HG03060 (cell line): Measurements from ENCODE around the gene KRTAP5-4.
"Not testable (repeated sequence)": the region's sequence is repeated elsewhere in the genome, so short reads cannot be mapped to it uniquely, and the experiment has no call there.

Experiments used
- ATAC-seq: cut with Tn5 transposase; IDR thresholded peaks from one replicate; pipeline ENCODE4 v1.9.1; 2021; ENCODE audit warnings: low read depth, moderate number of reproducible peaks; ENCODE audit not compliant: unreplicated experiment

KRTAP5-4 gene

DNA sequence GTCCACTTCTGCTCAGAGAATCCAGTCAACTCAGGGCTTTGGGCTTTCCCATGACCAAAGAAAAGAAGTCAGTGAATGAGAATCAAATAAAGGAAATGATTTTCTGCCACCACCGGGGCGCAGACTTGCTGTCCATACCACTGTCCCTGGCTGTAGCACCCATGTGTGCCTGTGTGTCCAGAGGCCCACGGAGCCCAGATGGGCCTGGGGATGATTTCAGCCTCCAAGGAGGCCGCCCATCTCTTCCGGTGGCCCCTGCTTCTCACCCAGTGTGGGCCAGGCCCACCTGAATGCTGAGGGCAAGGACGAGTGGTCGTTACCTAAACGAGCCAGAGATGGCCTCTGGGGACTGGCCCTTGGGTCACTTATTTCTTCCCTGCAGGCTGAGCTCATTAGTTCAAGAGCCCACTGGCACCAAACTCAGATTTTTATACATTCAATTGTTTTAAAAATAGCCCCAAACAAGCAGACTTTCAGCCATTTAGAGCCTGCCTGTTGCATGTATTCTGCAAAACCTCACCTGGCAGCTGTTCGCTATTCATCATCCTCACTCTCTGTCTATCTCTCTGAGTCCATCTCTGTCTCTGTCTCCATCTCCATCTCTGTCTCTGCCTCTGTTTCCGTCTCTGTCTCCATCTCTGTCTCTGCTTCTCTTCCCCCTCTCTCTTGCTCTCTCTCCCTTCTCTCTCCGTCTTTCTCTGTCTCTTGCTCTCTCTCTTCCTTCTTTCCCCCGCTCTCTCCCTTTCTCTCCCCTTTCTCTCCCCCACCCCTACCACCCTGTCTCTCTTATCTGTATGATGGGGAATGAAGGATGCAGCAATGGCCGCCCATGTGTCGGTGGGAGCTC lies 31.8 kb upstream of the KRTAP5-4 start:
- no peak for ATAC-seq

DNA sequence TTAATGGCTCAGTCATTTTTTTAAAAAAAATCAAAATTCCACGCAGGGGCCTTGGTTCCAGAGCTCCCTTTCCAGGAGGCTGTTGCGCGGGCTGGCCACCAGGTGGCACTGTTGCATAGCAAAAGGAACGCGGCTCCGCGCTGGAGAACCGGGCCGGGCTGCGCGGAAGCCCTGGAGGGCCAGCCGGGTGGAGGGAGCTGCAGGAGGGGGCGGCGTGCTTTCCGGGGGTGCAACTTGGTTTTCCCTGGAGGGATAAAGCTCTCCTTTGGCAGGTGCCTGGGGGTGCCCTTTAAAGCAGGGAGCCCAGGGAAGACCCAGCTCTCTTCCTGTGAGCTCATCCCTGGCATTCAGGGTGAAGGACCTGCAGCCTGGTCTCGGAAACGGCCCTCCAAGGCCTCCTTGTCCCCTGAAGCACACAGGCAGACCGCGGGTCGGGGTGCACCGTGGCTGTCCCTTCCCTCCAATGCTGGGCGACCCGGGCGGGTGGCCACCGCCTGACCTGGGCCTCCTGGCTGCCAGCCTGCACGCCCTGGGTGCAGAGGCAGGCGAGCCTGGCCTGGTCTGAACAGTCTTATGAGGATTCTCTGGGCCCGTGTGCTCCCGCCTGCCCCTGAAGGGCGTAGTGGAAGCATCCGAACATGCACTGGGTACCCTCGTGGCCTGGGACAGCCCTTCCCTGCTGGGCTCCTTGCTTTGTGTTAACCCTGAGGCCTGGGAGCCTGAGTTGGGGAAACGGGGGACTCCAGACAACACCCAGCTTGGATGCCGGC lies 31.0 kb upstream of the KRTAP5-4 start:
- ATAC-seq = no peak

DNA sequence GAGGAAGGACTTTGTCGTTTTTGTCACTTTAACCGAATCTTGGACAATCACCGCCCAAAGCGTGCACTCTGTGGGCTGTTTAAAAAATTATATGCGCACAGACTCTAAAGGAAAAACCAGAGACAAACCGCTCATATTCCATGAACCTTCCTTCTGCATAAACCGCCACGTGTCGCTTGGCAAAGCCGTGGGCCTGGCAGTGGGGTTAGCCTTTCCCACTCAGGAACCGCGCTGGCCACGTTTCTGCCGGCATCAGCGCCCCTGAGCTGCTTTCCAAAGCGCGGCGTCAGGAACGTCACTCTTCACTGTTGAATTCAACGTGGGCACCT lies 30.5 kb upstream of the KRTAP5-4 start:
- ATAC-seq = no peak

GRCh38 chr11:1652026-1652425 lies 30.1 kb upstream of the KRTAP5-4 start:
- no peak for ATAC-seq

DNA sequence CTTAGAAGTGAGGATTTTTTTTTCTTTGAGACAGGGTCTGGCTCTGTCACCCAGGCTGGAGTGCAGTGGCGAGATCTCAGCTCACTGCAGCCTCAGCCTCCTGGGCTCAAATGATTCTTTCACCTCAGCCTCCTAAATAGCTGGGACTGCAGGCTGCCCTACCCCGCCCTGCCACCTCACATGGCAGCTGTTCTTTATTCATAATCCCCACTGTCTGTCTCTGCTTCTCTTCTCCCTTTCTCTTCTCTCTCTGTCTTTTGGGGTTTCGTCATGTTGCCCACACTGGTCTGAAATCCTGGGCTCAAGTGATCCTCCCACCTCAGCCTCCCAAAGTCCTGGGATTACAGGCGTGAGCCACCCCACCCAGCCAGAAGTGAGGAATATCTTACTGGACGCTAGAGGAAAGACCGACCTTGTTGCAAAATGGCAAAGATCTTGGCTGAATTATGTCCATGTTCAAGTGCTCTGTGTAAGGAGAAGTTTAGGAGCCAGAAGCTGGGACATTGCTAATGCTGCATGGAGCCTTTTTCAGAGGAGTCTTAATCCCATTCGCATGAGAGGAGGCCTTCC lies 29.6 kb upstream of the KRTAP5-4 start:
- ATAC-seq = no peak

DNA sequence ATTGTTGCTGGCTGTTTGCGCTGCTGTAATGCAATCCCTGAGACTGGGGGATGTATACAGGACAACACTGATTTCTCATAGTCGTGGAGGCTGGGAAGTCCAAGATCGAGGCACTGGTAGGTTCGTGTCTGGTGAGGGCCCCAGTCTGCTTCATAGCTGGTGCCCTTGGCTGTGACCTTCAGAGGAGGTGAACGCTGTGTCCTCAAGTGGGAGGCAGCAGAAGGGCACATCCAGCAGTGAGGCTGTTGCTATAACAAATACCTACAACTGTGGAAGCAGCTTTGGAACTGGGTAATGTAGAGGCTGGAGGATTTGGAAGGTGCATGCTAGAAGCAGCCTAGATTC lies 29.0 kb upstream of the KRTAP5-4 start:
- ATAC-seq = no peak

- ATAC-seq = no peak
These were observed 28.3 kb upstream of the KRTAP5-4 start for GRCh38 chr11:1650034-1650917.

- no peak for ATAC-seq
These were observed 26.9 kb upstream of the KRTAP5-4 start for GRCh38 chr11:1648653-1649420.

DNA sequence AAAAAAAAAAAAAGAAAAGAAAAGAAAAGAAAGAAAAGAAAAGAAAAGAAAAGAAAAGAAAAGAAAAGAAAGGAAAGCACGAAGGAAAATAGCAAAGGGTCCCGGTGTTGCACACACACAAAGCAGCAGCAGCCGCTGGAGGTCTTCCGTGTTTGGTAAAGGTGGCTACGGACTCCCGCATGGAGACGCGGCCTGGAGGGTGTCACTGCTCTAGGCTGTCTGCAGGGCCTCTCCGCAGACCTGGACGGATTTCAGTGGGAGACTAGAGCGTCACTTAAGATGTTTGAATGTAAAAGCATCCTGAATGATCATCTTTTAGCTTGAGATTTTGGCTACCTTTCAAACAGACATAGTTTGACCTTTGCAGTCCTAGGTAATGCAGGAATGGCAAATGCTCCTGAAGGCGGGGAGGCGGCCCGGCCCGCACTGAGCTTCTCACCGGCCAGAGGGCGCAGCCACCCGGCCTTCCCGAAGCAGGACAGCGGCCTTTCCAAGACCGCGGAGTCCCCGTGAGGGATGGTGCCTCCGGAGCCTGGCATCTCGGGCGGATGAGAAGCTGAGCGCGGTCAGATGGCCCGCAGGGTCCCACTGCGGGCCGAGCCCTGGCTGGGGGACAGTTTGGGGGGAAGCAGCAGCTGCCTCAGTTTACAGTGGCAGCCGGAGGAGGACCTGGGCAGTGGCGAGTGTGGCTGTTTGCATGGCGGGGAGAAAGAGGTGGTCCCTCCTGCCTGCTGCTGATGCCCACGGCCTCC lies 26.1 kb upstream of the KRTAP5-4 start:
- no peak for ATAC-seq

GRCh38 chr11:1646540-1646939 lies 24.6 kb upstream of the KRTAP5-4 start:
- ATAC-seq = not testable (repeated sequence)

DNA sequence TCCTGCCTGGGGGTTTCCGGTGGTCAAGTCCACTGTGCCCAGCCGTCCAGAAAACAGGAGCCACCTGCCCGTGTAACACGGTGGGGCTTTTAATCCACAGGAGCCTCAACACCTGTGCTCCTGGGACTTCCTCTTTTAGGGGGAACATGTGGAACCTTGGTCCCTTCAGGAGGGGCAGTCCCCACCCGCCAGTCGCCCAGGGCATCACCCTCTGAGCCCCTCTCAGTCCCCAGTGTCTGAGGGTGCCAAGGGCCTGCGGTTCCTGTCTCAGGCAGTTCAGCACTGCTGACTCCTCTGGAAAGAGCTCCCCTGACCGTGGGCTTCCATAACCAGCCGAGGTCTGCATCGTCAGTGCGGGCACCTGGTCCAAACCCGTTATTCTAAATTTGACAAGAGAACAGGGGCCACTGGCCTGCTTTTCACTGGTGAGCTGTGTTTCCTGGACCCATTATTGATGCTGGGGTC lies 23.5 kb upstream of the KRTAP5-4 start:
- ATAC-seq = no peak

GRCh38 chr11:1644601-1645356 lies 22.8 kb upstream of the KRTAP5-4 start:
- ATAC-seq = no peak

DNA sequence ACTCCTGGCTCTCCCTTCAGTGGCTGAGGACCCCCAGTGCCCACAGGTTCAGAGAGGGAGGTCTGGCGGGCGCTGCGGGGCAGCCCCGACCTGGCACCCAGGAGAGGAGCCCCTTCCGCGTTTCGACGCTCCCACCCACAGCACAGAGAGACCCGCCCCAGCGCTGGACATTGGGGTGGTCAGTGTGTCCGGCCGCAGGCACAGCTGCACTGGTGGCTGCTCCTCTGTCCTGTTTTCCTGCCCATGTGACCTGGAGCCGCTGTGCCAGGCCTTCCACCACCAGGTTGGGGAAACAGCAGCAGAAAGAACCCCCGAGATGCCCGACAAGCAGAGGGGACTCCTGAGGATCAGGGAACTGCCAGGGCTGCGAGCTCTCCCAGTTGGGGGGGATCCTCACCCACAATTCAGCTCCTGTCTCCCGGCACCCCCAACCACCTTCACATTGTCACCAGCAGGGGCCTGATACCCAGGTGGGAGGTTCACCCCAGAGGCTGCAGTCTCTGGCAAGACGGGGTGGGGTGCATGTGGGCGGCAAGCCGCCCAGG lies 21.3 kb upstream of the KRTAP5-4 start:
- no peak for ATAC-seq

- no peak for ATAC-seq
These were observed 20.6 kb upstream of the KRTAP5-4 start for GRCh38 chr11:1642288-1643145.

- ATAC-seq = no peak
These were observed 19.2 kb upstream of the KRTAP5-4 start for GRCh38 chr11:1641096-1641495.

DNA sequence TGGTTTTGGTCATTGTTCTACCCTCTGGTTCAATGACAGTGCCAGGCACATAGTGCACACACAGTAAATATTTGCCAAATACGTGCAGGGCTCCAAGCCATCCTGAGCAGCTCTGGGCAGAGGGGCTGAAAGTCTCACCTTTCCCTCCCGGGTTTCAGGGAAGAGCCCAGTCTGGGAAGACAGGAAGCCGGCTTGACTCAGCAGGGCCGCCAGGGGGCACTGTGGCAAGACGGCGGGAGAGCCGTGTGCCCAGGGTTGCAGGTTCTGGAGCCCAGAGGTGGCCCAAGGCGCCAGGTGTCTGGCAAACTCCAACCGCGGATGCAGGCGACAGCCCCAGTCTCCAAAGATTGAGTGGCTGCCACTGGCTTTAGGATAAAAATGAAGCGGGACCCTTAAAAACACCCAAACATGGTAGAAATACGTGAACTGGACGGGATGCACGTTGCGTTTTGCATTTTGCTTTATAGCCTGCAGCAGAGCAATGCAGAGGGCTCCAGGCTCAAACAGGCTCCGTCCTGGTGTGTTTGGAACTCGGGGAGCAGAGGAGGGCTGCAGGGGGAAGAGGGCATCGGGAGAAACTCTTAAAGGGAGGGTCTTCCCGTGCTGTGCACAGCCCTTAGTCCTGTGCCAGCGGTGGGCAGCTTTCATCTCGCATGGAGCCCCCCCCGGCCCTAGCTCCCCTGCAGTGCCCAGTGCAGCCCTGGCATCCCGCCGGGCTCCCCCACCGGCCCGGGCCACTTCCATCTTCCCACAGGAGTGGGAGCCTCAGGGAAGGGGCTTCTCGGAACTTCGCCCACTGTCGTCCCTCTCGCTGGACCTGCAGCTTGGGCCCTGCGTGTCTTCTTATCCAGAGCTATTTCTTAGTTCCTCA lies 18.4 kb upstream of the KRTAP5-4 start:
- ATAC-seq = no peak
